Activated naive CD4-positive, alpha-beta T cell treated with Interleukin-2 at 50 U/mL for 16 hours (primary cell): Measurements from ENCODE around the gene TFEB.

Experiments used
- DNase-seq: peaks from one replicate; pipeline ENCODE4 v3.0.0-alpha.2; 2020

TFEB gene

DNA sequence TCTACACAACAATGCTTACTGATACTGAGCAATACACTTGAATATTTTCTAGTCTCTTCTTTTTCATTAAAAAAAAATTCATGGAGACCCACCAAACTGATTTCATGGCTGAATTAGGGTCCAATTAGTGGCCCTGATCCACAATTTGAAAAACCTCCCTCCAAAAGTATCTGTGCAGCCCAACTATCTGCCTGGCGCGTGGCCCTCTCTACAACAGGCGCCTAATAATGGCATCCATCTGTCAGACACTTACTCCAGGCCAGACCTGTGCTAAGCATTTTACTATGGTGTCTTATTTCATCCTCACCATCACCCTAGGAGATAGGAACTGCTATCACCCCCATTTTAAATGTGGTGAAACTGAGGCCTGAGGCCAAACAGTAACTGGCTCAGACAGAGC, 14.0 kb downstream of the TFEB start:
- no peak for DNase-seq

GRCh38 chr6:41720783-41721182, 14.6 kb downstream of the TFEB start:
- DNase-seq = no peak

GRCh38 chr6:41720262-41720620, 15.2 kb downstream of the TFEB start:
- DNase-seq = no peak

GRCh38 chr6:41719436-41720261, 15.8 kb downstream of the TFEB start:
- DNase-seq = no peak

DNA sequence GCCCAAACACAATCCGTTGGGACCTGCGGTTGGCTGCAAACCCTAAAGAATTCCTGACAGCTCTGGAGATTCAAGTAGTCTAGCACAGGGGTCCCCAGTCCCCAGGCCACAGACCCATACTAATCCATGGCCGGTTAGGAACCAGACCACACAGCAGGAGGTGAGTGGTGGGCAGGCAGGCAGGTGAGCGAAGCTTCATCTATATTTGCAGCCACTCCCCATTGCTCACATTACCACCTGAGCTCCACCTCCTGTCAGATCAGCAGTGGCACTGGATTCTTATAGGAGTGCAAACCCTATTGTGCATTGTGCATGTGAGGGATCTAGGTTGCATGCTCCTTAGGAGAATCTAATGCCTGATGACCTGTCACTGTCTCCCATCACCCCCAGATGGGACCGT, 16.6 kb downstream of the TFEB start:
- DNase-seq = no peak

DNA sequence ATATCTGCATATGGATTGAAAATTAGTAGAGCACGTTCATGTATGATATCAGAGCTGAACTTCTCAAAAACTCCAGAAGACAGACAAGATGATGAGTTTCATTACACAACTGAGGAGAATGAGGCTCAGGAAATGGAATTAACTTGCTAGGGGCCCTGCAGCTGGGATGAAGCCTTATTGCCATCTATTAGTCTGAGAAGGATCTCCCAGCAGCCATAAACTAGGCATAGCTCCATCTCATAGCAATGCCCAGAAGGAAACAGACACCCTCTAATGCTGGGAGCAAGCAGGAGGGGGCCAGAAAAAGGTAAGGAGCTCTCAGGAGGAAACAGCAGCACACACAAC, 18.0 kb downstream of the TFEB start:
- no peak for DNase-seq

- no peak for DNase-seq
Observed at GRCh38 chr6:41716516-41717391, 18.7 kb downstream of the TFEB start.

DNA sequence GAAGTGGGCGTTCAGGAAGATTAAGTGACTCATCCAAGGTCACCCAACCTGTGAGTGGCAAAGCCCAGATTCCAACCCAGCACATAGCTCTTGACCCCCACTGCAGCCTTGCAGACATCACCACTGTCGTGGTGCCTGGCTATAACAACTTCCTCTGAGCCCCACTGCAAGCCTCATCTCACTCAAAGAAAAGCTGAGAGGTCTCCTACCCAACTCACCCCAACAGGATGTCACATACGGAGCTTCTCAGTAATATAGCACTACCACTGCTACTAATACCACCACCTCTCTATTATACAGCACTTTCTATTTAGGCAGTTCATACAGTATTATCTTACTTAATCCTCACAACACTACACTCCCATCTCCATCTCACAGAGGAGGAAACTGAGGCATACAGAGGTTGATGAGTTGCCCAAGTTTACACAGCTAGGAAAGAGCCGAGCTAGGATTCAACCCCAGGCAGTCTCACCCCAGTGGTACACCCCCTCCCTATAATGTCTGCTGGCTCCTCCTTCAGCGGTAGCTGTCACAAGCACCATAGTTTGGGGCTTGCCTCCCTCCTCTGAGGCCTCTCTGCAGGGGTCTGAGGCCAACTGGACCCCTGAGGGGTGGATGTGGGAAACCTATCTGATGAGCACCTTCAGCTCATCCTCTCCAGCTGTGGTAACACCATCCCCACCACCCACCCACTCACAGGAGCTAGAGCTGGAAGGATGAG, 19.5 kb downstream of the TFEB start:
- DNase-seq = no peak

DNA sequence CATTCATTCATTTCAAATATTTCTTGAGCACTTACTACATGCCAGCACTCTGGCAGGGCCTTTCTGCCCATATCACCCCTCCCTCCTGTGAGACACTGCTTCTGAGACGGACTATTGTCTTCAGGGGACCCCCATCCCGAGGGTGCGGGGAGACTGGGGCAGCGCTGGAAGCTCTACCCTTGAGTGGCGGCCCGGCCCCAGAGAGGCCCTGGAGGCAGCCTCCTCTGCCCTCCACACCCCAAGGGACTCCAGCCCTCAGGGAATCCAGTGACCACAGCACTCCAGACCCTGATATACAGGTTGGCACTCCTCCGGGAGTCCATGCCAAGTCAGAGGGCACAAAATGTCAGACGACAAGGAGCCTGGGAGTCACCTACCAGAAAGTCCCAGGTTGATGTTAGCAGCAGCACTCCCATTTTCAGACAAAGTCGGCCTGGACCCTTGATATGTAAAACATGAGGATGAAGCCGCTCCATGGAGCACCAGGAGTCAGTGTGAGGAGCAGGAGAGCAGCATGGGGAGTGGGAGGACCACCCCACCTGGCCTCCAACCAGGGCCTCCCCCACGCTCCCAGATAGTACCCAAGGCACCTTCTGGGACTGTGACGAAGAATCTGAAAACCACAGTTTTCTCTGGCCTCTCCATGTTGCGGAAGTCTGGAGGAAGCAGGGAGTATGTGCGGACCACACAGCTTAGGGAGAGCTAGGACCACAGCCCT, 20.7 kb downstream of the TFEB start:
- no peak for DNase-seq

- DNase-seq = no peak
Observed at GRCh38 chr6:41713650-41714291, 21.6 kb downstream of the TFEB start.

- no peak for DNase-seq
Observed at GRCh38 chr6:41713159-41713649, 22.2 kb downstream of the TFEB start.

DNA sequence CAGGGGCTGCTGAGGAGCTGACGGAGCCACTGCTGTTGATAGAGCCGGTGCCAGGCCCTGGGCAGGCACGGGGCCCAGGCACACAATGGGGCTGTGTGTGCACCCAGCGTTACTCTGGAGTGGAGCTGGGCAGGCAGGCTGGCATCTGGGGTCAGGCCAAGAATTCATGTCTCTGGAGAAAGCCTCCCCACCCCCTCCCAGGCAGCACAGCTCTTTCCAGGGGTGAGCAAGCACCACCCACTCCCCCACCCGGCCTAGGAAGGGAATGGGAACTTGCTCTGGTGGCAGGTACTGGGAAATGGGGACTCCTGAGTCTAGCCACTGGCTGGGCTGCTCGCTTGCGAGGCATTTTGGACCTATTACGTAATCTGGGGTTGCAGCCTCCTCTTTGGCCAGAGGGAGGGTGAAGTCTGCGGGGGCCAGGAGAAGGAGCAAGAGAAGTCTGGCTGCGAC, 22.7 kb downstream of the TFEB start:
- no peak for DNase-seq

- DNase-seq = no peak
Observed at GRCh38 chr6:41711323-41712038, 23.9 kb downstream of the TFEB start.

DNA sequence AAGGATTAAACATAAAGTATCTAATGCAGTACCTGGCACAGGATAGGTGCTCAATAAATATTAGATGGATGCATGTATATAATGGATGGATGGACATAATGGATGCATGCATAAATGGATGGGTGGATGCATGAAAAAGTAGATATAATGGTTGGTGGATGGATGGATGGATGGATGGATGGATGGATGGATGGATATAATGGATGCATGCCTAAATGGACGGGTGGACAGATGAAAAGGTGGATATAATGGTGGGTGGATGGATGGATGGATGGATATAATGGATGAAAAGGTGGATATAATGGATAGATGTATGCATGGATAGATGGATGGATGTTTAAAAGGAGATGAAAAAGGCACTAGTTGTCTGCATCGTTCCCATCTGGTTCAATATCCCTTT, 26.0 kb downstream of the TFEB start:
- DNase-seq = no peak

- DNase-seq = no peak
Observed at GRCh38 chr6:41708856-41709255, 26.6 kb downstream of the TFEB start.

DNA sequence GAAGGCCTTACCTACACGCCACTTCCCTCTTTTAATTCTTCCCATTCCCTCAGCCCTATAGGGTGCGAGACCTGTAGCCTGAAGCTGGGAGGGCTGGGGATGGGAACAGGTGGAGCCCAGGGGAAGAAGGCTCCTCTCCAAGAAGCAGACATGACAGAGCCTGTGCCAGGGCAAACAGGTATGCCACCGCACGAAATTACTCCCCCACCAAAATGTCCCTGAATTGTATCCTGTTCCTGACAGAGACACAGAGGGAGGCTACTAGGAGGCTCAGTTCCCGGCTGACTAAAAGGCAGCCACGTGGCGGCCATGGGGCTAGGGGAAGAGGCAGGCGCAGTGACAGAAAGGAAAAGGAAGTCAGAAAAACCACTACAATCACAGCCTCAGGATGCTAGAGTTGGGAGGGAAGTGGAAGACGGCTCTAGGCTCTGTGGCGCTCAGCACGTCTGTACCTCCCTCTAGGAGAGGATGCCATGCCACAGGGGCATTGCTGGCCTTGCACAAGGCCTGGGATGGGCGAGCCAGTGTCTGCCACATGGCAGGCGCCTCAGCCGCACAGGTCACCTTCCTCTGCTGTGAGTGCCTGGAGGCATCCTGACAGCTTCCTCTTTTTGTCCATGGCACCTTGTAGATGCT, 27.7 kb downstream of the TFEB start:
- DNase-seq = peak; percentile 33

DNA sequence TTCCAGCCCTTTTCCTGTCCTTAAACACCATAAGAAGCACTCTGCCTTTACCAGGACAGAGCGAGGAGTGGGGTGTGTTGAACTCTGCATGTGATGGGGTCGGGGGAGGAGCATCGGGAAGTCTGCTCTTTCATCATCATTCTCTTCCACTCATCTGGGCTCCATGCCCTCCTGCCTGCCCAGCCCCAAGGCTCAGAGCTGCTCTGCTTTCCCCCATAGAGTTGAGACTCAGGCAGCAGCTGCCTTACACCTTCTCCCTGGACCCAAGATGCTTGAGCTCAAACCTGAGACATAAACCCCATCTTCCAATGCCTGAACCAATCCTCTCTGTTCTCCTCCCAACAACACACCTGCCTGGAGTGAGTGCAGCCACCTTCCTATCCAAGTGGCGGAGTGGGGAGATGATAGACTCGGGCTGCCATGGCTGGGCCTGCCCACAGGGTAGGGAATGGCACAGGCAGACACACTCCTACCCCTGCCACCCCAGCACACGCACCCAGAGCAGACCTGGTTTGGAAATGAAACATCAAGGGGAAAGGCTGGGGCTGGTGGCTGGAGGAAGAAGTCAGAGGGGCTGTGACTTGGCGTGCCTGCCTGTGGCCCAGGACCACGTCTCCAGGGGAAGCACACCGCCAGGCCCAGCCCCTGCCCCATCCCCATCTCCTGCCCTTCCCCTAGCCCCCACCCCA, 28.4 kb downstream of the TFEB start:
- DNase-seq = peak; percentile 12

- peak; percentile 81 for DNase-seq
Observed at GRCh38 chr6:41705996-41706835, 29.2 kb downstream of the TFEB start.

DNA sequence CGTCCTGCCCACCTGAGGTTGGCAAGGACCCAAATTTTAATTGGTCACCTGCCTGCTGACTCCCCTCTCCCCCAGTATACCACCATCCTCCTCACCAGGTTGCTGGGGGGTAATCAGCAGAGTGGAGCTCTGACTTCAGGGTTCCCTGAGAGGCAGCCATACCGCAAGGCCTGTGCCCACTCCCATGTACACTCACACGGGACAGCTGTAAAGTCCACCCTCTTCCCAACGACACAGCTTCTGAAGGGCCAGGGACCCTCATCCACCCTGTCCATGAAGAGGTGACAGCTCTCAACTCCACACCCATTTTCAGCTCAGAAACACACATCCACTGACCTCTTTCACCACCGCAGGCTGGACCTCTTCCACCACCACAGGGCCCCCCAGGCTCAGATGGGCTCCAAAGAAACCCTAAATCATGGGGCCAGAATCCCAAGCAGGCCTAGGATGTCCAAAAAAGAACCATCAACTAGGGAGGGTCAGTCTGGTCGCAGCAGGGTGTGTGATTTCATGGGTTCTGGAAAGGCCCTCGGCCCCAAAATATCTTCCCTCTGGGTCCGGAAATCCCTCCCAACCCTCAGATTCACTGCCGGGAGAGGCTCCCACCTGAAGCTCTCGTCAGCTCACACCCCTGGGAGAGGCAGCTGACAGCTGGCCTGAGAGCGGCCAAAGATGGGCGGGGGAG, 30.0 kb downstream of the TFEB start:
- no peak for DNase-seq
